GM18508 (cell line): ENCODE results near the gene BCL7A.
"Not testable (repeated sequence)": the region's sequence is repeated elsewhere in the genome, so short reads cannot be mapped to it uniquely, and the experiment has no call there.

Source experiments
- ATAC-seq: cut with Tn5 transposase; IDR thresholded peaks from one replicate; pipeline ENCODE4 v1.9.1; 2021; ENCODE audit warnings: moderate number of reproducible peaks; ENCODE audit not compliant: insufficient read depth, unreplicated experiment

Gene BCL7A

GRCh38 chr12:122088179-122088810, 66.6 kb downstream of the BCL7A start:
- no peak for ATAC-seq

- ATAC-seq: no peak
Measured at GRCh38 chr12:122089077-122089476, 67.4 kb downstream of the BCL7A start.

GRCh38 chr12:122090759-122091515, 69.3 kb downstream of the BCL7A start:
- no peak for ATAC-seq

- no peak for ATAC-seq
Measured at GRCh38 chr12:122093098-122093883, 71.6 kb downstream of the BCL7A start.

GRCh38 chr12:122094137-122094734, 72.6 kb downstream of the BCL7A start:
- no peak for ATAC-seq

- ATAC-seq: no peak
Measured at GRCh38 chr12:122094735-122095631, 73.3 kb downstream of the BCL7A start.

- ATAC-seq: no peak
Measured at GRCh38 chr12:122096014-122096413, 74.3 kb downstream of the BCL7A start.

- no peak for ATAC-seq
Measured at GRCh38 chr12:122096591-122097149, 75.0 kb downstream of the BCL7A start.

- ATAC-seq: no peak
Measured at GRCh38 chr12:122097584-122097926, 75.9 kb downstream of the BCL7A start.

- ATAC-seq: no peak
Measured at GRCh38 chr12:122097927-122098756, 76.5 kb downstream of the BCL7A start.

- ATAC-seq: no peak
Measured at GRCh38 chr12:122099280-122099749, 77.6 kb downstream of the BCL7A start.

- ATAC-seq: no peak
Measured at GRCh38 chr12:122099856-122100255, 78.2 kb downstream of the BCL7A start.

GRCh38 chr12:122100568-122100967, 78.9 kb downstream of the BCL7A start:
- no peak for ATAC-seq

GRCh38 chr12:122102331-122102730, 80.6 kb downstream of the BCL7A start:
- ATAC-seq: no peak

GRCh38 chr12:122104844-122105243, 83.2 kb downstream of the BCL7A start:
- ATAC-seq: no peak

GRCh38 chr12:122105496-122105895, 83.8 kb downstream of the BCL7A start:
- not testable (repeated sequence) for ATAC-seq

- no peak for ATAC-seq
Measured at GRCh38 chr12:122106843-122107242, 85.2 kb downstream of the BCL7A start.

- no peak for ATAC-seq
Measured at GRCh38 chr12:122107261-122107660, 85.6 kb downstream of the BCL7A start.
